Thyroid gland (tissue), 4 donors: ENCODE results near the gene MAST4.

Experiments used
- POLR2A ChIP-seq, 2 donors: fragments of 450-650 bp; IDR thresholded peaks; one replicate each; pipeline ENCODE4 v1.6.1; 2017; ENCODE audit warnings: antibody characterized with exemption in 2 of 2, mild to moderate bottlenecking in 2 of 2, moderate library complexity in 1 of 2
- TF ChIP-seq, protein P1 (sequence below), 6 experiments: fragments of 200-600 bp in 3 of 6; fragments of 450-650 bp in 3 of 6; sonication (generic) in 3 of 6; IDR thresholded peaks; one replicate each; pipeline ENCODE4 v1.5.1; 2016 to 2019; ENCODE audit warnings: antibody characterized with exemption in 6 of 6, mild to moderate bottlenecking in 2 of 6, inconsistent platforms in 1 of 6, moderate library complexity in 1 of 6

DNA sequence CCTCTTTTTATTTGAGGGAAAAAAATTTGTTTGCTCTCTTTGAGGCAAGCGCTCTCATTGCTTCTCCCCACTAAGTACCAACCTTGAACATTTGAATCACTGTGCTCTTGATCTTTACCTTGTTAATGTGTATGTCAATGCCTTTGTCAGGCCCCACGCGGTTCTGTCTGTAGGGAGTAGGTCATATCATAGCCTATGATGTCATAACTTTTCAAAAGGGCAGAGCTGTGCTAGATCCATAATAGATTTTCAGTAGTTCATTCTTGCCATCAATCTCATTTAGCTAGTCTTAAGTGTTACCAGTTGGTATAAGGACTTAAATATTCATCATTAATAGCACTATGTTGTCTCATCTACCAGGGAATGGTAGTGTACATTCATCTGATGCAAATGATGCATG lies 56.6 kb downstream of the MAST4 start:
- no peak for TF ChIP-seq POLR2A (IDR thresholded peaks at IDR 0.05)
- TF ChIP-seq, protein P1, sequence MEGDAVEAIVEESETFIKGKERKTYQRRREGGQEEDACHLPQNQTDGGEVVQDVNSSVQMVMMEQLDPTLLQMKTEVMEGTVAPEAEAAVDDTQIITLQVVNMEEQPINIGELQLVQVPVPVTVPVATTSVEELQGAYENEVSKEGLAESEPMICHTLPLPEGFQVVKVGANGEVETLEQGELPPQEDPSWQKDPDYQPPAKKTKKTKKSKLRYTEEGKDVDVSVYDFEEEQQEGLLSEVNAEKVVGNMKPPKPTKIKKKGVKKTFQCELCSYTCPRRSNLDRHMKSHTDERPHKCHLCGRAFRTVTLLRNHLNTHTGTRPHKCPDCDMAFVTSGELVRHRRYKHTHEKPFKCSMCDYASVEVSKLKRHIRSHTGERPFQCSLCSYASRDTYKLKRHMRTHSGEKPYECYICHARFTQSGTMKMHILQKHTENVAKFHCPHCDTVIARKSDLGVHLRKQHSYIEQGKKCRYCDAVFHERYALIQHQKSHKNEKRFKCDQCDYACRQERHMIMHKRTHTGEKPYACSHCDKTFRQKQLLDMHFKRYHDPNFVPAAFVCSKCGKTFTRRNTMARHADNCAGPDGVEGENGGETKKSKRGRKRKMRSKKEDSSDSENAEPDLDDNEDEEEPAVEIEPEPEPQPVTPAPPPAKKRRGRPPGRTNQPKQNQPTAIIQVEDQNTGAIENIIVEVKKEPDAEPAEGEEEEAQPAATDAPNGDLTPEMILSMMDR (IDR thresholded peaks at IDR 0.05): no peak
